H9 (cell line): ENCODE data around the gene TBC1D17. TPM values are rescaled to one million over a fixed set of nuclear protein-coding genes. Genes with fewer than 3 reads are reported as not detected.

ENCODE experiments used
- DNase-seq: peaks from one replicate; pipeline ENCODE4 v3.0.0-alpha.2; 2017
- H2AFZ ChIP-seq: one replicate; pipeline ENCODE4 v1.6.1; 2013; ENCODE audit warnings: mild to moderate bottlenecking, low read length, control low read depth, moderate library complexity
- H2AK5ac ChIP-seq: 2 replicates; pipeline ENCODE4 v1.6.1; 2013; ENCODE audit warnings: low read length, control low read depth, mixed read lengths; ENCODE audit not compliant: insufficient read length
- H2BK120ac ChIP-seq: one replicate; pipeline ENCODE4 v1.6.1; 2013; ENCODE audit warnings: low read depth, mild to moderate bottlenecking, low read length, control low read depth, inconsistent platforms; ENCODE audit not compliant: poor library complexity, severe bottlenecking
- H2BK12ac ChIP-seq: 2 replicates; pipeline ENCODE4 v1.6.1; 2013; ENCODE audit warnings: low read length, control low read depth, mixed read lengths, low read depth; ENCODE audit not compliant: insufficient read length
- H2BK15ac ChIP-seq: 2 replicates; pipeline ENCODE4 v1.6.1; 2013; ENCODE audit warnings: low read depth, low read length, control low read depth
- H2BK20ac ChIP-seq: one replicate; pipeline ENCODE4 v1.6.1; 2013; ENCODE audit warnings: low read depth, mild to moderate bottlenecking, low read length, control low read depth, inconsistent platforms; ENCODE audit not compliant: poor library complexity, severe bottlenecking
- H2BK5ac ChIP-seq: 2 replicates; pipeline ENCODE4 v1.6.1; 2013; ENCODE audit warnings: low read length, control low read depth, mixed read lengths; ENCODE audit not compliant: insufficient read length
- H3K14ac ChIP-seq: 2 replicates; pipeline ENCODE4 v1.6.1; 2013; ENCODE audit warnings: low read length, control low read depth; ENCODE audit not compliant: insufficient read depth
- H3K18ac ChIP-seq: 2 replicates; pipeline ENCODE4 v1.6.1; 2013; ENCODE audit warnings: low read depth, mild to moderate bottlenecking, mixed read lengths, low read length, control low read depth; ENCODE audit not compliant: insufficient read length
- H3K23ac ChIP-seq: 2 replicates; pipeline ENCODE4 v1.6.1; 2013; ENCODE audit warnings: low read length, control low read depth, mixed read lengths, low read depth; ENCODE audit not compliant: insufficient read length
- H3K23me2 ChIP-seq: 2 replicates; pipeline ENCODE4 v1.6.1; 2013; ENCODE audit warnings: low read depth, mild to moderate bottlenecking, mixed read lengths, low read length, control low read depth; ENCODE audit not compliant: insufficient read length, poor library complexity, severe bottlenecking
- H3K27ac ChIP-seq: 2 replicates; pipeline ENCODE4 v1.5.1; 2013; ENCODE audit warnings: low read length, control low read depth, mixed read lengths, low read depth; ENCODE audit not compliant: insufficient read length
- H3K27me3 ChIP-seq: 2 replicates; pipeline ENCODE4 v1.6.1; 2013; ENCODE audit warnings: low read length, control low read depth, inconsistent platforms; ENCODE audit not compliant: insufficient read depth
- H3K4ac ChIP-seq: 2 replicates; pipeline ENCODE4 v1.6.1; 2013; ENCODE audit warnings: low read depth, mild to moderate bottlenecking, control low read depth, inconsistent platforms, low read length, moderate library complexity
- H3K4me1 ChIP-seq: 2 replicates; pipeline ENCODE4 v1.6.1; 2013; ENCODE audit warnings: low read length, control low read depth, inconsistent platforms; ENCODE audit not compliant: insufficient read depth
- H3K4me2 ChIP-seq: 2 replicates; pipeline ENCODE4 v1.6.1; 2013; ENCODE audit warnings: low read length, control low read depth, mixed read lengths; ENCODE audit not compliant: insufficient read length, insufficient read depth
- H3K56ac ChIP-seq: 2 replicates; pipeline ENCODE4 v1.6.1; 2013; ENCODE audit warnings: low read depth, mild to moderate bottlenecking, mixed read lengths, low read length, control low read depth; ENCODE audit not compliant: insufficient read length
- H3K79me1 ChIP-seq: 2 replicates; pipeline ENCODE4 v1.6.1; 2013; ENCODE audit warnings: low read depth, mild to moderate bottlenecking, moderate library complexity, low read length, control low read depth, inconsistent platforms; ENCODE audit not compliant: insufficient read depth, poor library complexity, severe bottlenecking
- H3K79me2 ChIP-seq: 2 replicates; pipeline ENCODE4 v1.6.1; 2013; ENCODE audit warnings: low read length, control low read depth, inconsistent platforms; ENCODE audit not compliant: insufficient read depth
- H3K9ac ChIP-seq: 2 replicates; pipeline ENCODE4 v1.6.1; 2013; ENCODE audit warnings: low read length, control low read depth, mixed read lengths; ENCODE audit not compliant: insufficient read length; ENCODE audit errors: extremely low read depth
- H3K9me3 ChIP-seq: one replicate; pipeline ENCODE4 v1.6.1; 2013; ENCODE audit warnings: low read depth, low read length, inconsistent platforms; ENCODE audit not compliant: control insufficient read depth
- H3T11ph ChIP-seq: one replicate; pipeline ENCODE4 v1.6.1; 2013; ENCODE audit warnings: mild to moderate bottlenecking, low read length, control low read depth, inconsistent platforms
- H4K20me1 ChIP-seq: one replicate; pipeline ENCODE4 v1.6.1; 2013; ENCODE audit not compliant: control insufficient read depth, insufficient read length, insufficient read depth
- H4K5ac ChIP-seq: 2 replicates; pipeline ENCODE4 v1.6.1; 2013; ENCODE audit warnings: low read depth, mild to moderate bottlenecking, mixed read lengths, low read length, control low read depth; ENCODE audit not compliant: insufficient read length
- H4K8ac ChIP-seq: replicated peaks from 2 replicates; pipeline ENCODE4 v1.6.1; 2013; ENCODE audit warnings: low read length, control low read depth, mixed read lengths, low read depth; ENCODE audit not compliant: insufficient read length
- H4K91ac ChIP-seq: 2 replicates; pipeline ENCODE4 v1.6.1; 2013; ENCODE audit warnings: low read depth, mild to moderate bottlenecking, moderate library complexity, mixed read lengths, low read length, control low read depth; ENCODE audit not compliant: insufficient read length
- H3K27ac Mint-ChIP-seq, 3 experiments: 2 replicates in 2 of 3; 3 replicates in 1 of 3; pipeline ENCODE4 v1.8.0; 2020 to 2021; ENCODE audit warnings: mixed read lengths in 3 of 3, mild to moderate bottlenecking in 1 of 3, moderate library complexity in 1 of 3
- H3K27me3 Mint-ChIP-seq: 2 replicates; pipeline ENCODE4 v1.8.0; 2021; ENCODE audit warnings: low read depth, mild to moderate bottlenecking, moderate library complexity, mixed read lengths
- H3K36me3 Mint-ChIP-seq, 3 experiments: 2 replicates in 2 of 3; 3 replicates in 1 of 3; pipeline ENCODE4 v1.8.0; 2020 to 2021; ENCODE audit warnings: low read depth in 3 of 3, mixed read lengths in 3 of 3; ENCODE audit not compliant: insufficient read depth in 1 of 3
- H3K4me1 Mint-ChIP-seq, 2 experiments: 2 replicates each; pipeline ENCODE4 v1.8.0; 2020; ENCODE audit warnings: mixed read lengths in 2 of 2
- H3K4me3 Mint-ChIP-seq, 2 experiments: 2 replicates in 1 of 2; 3 replicates in 1 of 2; pipeline ENCODE4 v1.8.0; 2020 to 2021; ENCODE audit warnings: mild to moderate bottlenecking in 2 of 2, mixed read lengths in 2 of 2, moderate library complexity in 1 of 2
- H3K9me3 Mint-ChIP-seq, 2 experiments: 2 replicates in 1 of 2; 3 replicates in 1 of 2; pipeline ENCODE4 v1.8.0; 2020; ENCODE audit warnings: mild to moderate bottlenecking in 2 of 2, mixed read lengths in 2 of 2, moderate library complexity in 1 of 2
- CTCF ChIP-seq: fragments of 200-600 bp; sonication (generic); conservative IDR thresholded peaks from 3 replicates; pipeline ENCODE4 v1.8.0; 2021; ENCODE audit warnings: antibody characterized with exemption, mild to moderate bottlenecking
- WGBS: extraction: QIAGEN DNeasy Blood & Tissue Kit; methylation state at CpG from one replicate; pipeline ENCODE4 v1.1.7; 2013; ENCODE audit warnings: missing lambda C conversion rate, low lambda C conversion rate, mixed read lengths; ENCODE audit not compliant: insufficient read length; ENCODE audit errors: extremely low coverage; 5-methylcytosine and 5-hydroxymethylcytosine counted together
- total RNA-seq: library from RNA; stranded (reverse); gene quantifications from 2 replicates; pipeline ENCODE4 v1.2.1, GENCODE V29; 2021

The TBC1D17 gene
- total RNA-seq, 1 experiment from 2014 or later = 33.6 TPM

GRCh38 chr19:49872245-49873128, 5.0 kb upstream of the TBC1D17 start:
- Histone ChIP-seq H2BK20ac (no peak overlapping the region), H4K5ac (no peak overlapping the region), H3K9ac (no peak overlapping the region), H2BK5ac (no peak overlapping the region), H3K14ac (no peak overlapping the region), H3K4me1 (peaks cover 2% of the 10 kb centered on the region; the same call in 1 of the 2 replicates), H2AFZ (no peak overlapping the region), H4K8ac (no peak overlapping the region), H3K4ac (no peak overlapping the region), H3K18ac (no peak overlapping the region), H3K4me2 (no peak overlapping the region), H4K20me1 (no peaks in the 10 kb centered on the region), H3K9me3 (no peaks in the 10 kb centered on the region), H4K91ac (no peak overlapping the region), H3T11ph (no peak overlapping the region), H3K79me2 (no peaks in the 10 kb centered on the region; the same call in 1 of the 2 replicates), H2BK15ac (no peak overlapping the region), H3K56ac (no peak overlapping the region), H2BK120ac (no peak overlapping the region), H3K79me1 (no peaks in the 10 kb centered on the region), H2BK12ac (no peak overlapping the region), H3K23me2 (peaks cover 14% of the 10 kb centered on the region), H2AK5ac (no peak overlapping the region), H3K27me3 (no peaks in the 10 kb centered on the region), H3K23ac (no peak overlapping the region), H3K27ac (no peak overlapping the region)
- no peak for TF ChIP-seq CTCF
- Mint-ChIP-seq H3K27me3 (no peaks in the 10 kb centered on the region), H3K27ac (peak overlapping the region in 2 of 3 experiments; percentile 5 to 86; a peak in 2 of 7 replicates), H3K36me3 (peaks cover 0 to 10% (median 4%) of the 10 kb centered on the region in 3 experiments; a peak in 3 of 7 replicates), H3K9me3 (no peaks in the 10 kb centered on the region), H3K4me1 (peaks cover 12 to 18% of the 10 kb centered on the region in 2 experiments), H3K4me3 (peak overlapping the region in 1 of 2 experiments; percentile 32; a peak in 1 of 5 replicates)
- no CpG with 5 or more reads among the region's 27 CpGs for WGBS
- no peak for DNase-seq
